OCI-LY3 (cell line): ENCODE results near the gene PAK4.

ENCODE experiments used
- H2AFZ ChIP-seq: fragments of 200-600, 300-600 bp; shearing (Covaris generic); 2 replicates; pipeline ENCODE4 v1.6.0; 2014; ENCODE audit warnings: antibody characterized with exemption, low read depth, low read length
- H3K27ac ChIP-seq: fragments of 200-600, 300-600 bp; sonication (generic); 2 replicates; pipeline ENCODE4 v1.5.1; 2014; ENCODE audit warnings: mild to moderate bottlenecking, low read length, moderate library complexity, mixed read lengths
- H3K27me3 ChIP-seq: fragments of 200-600, 300-600 bp; sonication (generic); 2 replicates; pipeline ENCODE4 v1.6.1; 2014; ENCODE audit warnings: low read depth, low read length, mixed read lengths
- H3K36me3 ChIP-seq: fragments of 200-600, 300-600 bp; sonication (generic); replicated peaks from 2 replicates; pipeline ENCODE3; 2014; ENCODE audit warnings: low read depth, low read length, mixed read lengths
- H3K4me1 ChIP-seq: fragments of 300-600, 200-600 bp; sonication (generic); 2 replicates; pipeline ENCODE4 v1.6.1; 2014; ENCODE audit warnings: low read length, mixed read lengths
- H3K4me2 ChIP-seq: fragments of 200-600, 300-600 bp; sonication (generic); 2 replicates; pipeline ENCODE4 v1.6.1; 2014; ENCODE audit warnings: low read length, mixed read lengths
- H3K4me3 ChIP-seq: fragments of 300-600, 200-600 bp; sonication (generic); 2 replicates; pipeline ENCODE4 v1.5.1; 2014; ENCODE audit warnings: antibody characterized with exemption, mild to moderate bottlenecking, low read length, moderate library complexity
- H3K79me2 ChIP-seq: fragments of 300-600, 200-600 bp; shearing (Covaris generic); 2 replicates; pipeline ENCODE4 v1.6.1; 2014; ENCODE audit warnings: mild to moderate bottlenecking, low read length, mixed read lengths
- H3K9ac ChIP-seq: fragments of 300-600, 200-600 bp; shearing (Covaris generic); 2 replicates; pipeline ENCODE4 v1.6.0; 2014; ENCODE audit warnings: mild to moderate bottlenecking, low read length, moderate library complexity
- H3K9me3 ChIP-seq: fragments of 200-600, 300-600 bp; shearing (Covaris generic); 2 replicates; pipeline ENCODE4 v1.6.1; 2014; ENCODE audit warnings: low read length, mixed read lengths; ENCODE audit not compliant: insufficient read depth
- H4K20me1 ChIP-seq: fragments of 200-600, 300-600 bp; sonication (generic); 2 replicates; pipeline ENCODE4 v1.6.1; 2016; ENCODE audit warnings: low read length, mixed read lengths; ENCODE audit not compliant: insufficient read depth
- CTCF ChIP-seq: fragments of 200-600, 300-600 bp; sonication (generic); IDR thresholded peaks from 2 replicates; pipeline ENCODE4 v1.5.1; 2014; ENCODE audit warnings: antibody characterized with exemption, low read length, low read depth
- EZH2phosphoT487 ChIP-seq: fragments of 200-600 bp; shearing (Covaris generic); IDR thresholded peaks from 2 replicates; pipeline ENCODE4 v1.6.1; 2018; ENCODE audit warnings: antibody characterized with exemption, mixed run types, low read depth

Gene PAK4

GRCh38 chr19:39098365-39099269, 27.0 kb upstream of the PAK4 start:
- TF ChIP-seq CTCF (no peak), EZH2phosphoT487 (no peak)
- no peak overlapping the region for H3K27ac ChIP-seq
- H3K79me2 ChIP-seq, result no peaks in the 10 kb centered on the region
- no peak overlapping the region for H3K9ac ChIP-seq
- peaks cover 5% of the 10 kb centered on the region for H3K27me3 ChIP-seq
- no peaks in the 10 kb centered on the region for H3K36me3 ChIP-seq
- no peaks in the 10 kb centered on the region for H4K20me1 ChIP-seq
- H2AFZ ChIP-seq, result no peak overlapping the region
- H3K4me1 ChIP-seq, result peaks cover 3% of the 10 kb centered on the region; the same call in 1 of the 2 replicates
- H3K4me2 ChIP-seq, result no peak overlapping the region
- no peak overlapping the region for H3K4me3 ChIP-seq
- no peaks in the 10 kb centered on the region for H3K9me3 ChIP-seq

GRCh38 chr19:39099341-39099740, 26.2 kb upstream of the PAK4 start:
- Histone ChIP-seq H3K9ac (no peak overlapping the region), H3K4me1 (no peaks in the 10 kb centered on the region; the same call in 1 of the 2 replicates), H3K4me3 (no peak overlapping the region), H3K27me3 (no peaks in the 10 kb centered on the region), H3K4me2 (no peak overlapping the region), H3K27ac (no peak overlapping the region), H2AFZ (no peak overlapping the region), H3K36me3 (no peaks in the 10 kb centered on the region), H3K79me2 (no peaks in the 10 kb centered on the region), H4K20me1 (no peaks in the 10 kb centered on the region), H3K9me3 (no peaks in the 10 kb centered on the region)
- TF ChIP-seq CTCF (no peak), EZH2phosphoT487 (no peak)

GRCh38 chr19:39100500-39101166, 25.0 kb upstream of the PAK4 start:
- H3K27me3 ChIP-seq, result no peaks in the 10 kb centered on the region
- H3K79me2 ChIP-seq, result no peaks in the 10 kb centered on the region
- no peak overlapping the region for H3K4me2 ChIP-seq
- H3K27ac ChIP-seq, result no peak overlapping the region
- H3K9ac ChIP-seq, result no peak overlapping the region
- H4K20me1 ChIP-seq, result no peaks in the 10 kb centered on the region
- H3K4me3 ChIP-seq, result no peak overlapping the region
- H2AFZ ChIP-seq, result no peak overlapping the region
- no peaks in the 10 kb centered on the region for H3K9me3 ChIP-seq
- H3K36me3 ChIP-seq, result no peaks in the 10 kb centered on the region
- no peaks in the 10 kb centered on the region; the same call in 1 of the 2 replicates for H3K4me1 ChIP-seq
- TF ChIP-seq EZH2phosphoT487, result no peak
- TF ChIP-seq CTCF, result no peak

GRCh38 chr19:39103151-39103550, 22.4 kb upstream of the PAK4 start:
- TF ChIP-seq EZH2phosphoT487 (no peak), CTCF (no peak)
- Histone ChIP-seq H4K20me1 (no peaks in the 10 kb centered on the region), H3K36me3 (no peaks in the 10 kb centered on the region), H3K79me2 (no peaks in the 10 kb centered on the region), H3K9ac (no peak overlapping the region), H3K4me2 (no peak overlapping the region), H3K9me3 (no peaks in the 10 kb centered on the region), H2AFZ (no peak overlapping the region), H3K4me3 (no peak overlapping the region), H3K27ac (no peak overlapping the region), H3K27me3 (no peaks in the 10 kb centered on the region), H3K4me1 (no peaks in the 10 kb centered on the region; the same call in 1 of the 2 replicates)
